ENCODE data around the gene IER2.

DNA sequence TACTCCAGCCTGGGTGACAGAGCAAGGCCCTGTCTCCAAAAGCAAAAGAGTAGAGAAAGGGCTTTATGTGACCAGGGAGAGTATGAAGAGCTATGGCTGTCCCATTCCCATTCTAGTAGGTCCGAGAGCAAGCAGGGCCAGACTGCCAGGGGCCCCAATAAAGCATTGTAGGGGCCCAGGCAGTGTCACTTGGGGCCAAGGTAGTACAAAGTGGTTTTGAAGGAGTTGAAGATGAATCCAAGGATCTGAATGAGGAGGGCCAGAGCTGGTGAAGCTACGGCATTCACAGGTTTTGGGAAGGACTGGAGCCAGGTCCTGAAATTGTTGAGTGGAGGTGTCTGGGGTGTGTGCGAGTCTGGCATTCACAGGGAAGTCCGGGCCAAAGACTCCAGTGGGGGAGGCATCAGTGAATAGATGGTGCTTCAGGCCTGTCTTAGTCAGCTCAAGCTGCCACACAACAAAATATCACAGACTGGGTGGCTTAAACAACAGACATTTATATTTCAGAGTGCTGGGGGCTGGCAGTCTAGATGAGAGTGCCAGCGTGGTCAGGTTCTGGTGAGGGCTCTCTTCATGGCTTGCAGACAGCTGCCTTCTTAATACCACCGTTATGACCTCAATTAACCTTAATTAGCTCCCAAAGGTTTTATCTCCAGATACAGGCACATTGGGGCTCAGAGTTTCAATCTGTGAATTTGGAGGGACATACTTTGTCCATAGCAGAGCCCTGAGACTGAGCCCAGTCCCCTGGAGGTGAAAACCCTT is 22.2 kb upstream of the IER2 start:
- TF ChIP-seq TAF1 (IDR thresholded peaks at IDR 0.05; ENCODE audit: borderline replicate concordance, low read depth, low read length) (no peak), POLR2AphosphoS5 (IDR thresholded peaks at IDR 0.05; ENCODE audit: low read depth, low read length) (no peak), POLR2A (IDR thresholded peaks at IDR 0.05; ENCODE audit: low read depth, low read length) (no peak)

All from GM12892 (cell line).